KOPT-K1 (cell line): ENCODE results near the gene SLC6A5.
"Not testable (repeated sequence)": the region's sequence is repeated elsewhere in the genome, so short reads cannot be mapped to it uniquely, and the experiment has no call there.

Experiments used
- H3K27ac ChIP-seq: fragments of 200-600 bp; sonication (generic); 2 replicates; pipeline ENCODE4 v1.5.1; 2016; ENCODE audit warnings: antibody characterized with exemption, mild to moderate bottlenecking, low read depth, low read length; ENCODE audit not compliant: poor library complexity, severe bottlenecking
- H3K36me3 ChIP-seq: fragments of 200-600 bp; sonication (generic); 2 replicates; pipeline ENCODE4 v1.5.1; 2017; ENCODE audit warnings: antibody characterized with exemption, mild to moderate bottlenecking, low read length, moderate library complexity; ENCODE audit not compliant: insufficient read depth
- H3K9me3 ChIP-seq: fragments of 200-600 bp; sonication (generic); 2 replicates; pipeline ENCODE4 v1.5.1; 2017; ENCODE audit warnings: antibody characterized with exemption, low read length, mild to moderate bottlenecking; ENCODE audit not compliant: insufficient read depth, poor library complexity, severe bottlenecking

The SLC6A5 gene

DNA sequence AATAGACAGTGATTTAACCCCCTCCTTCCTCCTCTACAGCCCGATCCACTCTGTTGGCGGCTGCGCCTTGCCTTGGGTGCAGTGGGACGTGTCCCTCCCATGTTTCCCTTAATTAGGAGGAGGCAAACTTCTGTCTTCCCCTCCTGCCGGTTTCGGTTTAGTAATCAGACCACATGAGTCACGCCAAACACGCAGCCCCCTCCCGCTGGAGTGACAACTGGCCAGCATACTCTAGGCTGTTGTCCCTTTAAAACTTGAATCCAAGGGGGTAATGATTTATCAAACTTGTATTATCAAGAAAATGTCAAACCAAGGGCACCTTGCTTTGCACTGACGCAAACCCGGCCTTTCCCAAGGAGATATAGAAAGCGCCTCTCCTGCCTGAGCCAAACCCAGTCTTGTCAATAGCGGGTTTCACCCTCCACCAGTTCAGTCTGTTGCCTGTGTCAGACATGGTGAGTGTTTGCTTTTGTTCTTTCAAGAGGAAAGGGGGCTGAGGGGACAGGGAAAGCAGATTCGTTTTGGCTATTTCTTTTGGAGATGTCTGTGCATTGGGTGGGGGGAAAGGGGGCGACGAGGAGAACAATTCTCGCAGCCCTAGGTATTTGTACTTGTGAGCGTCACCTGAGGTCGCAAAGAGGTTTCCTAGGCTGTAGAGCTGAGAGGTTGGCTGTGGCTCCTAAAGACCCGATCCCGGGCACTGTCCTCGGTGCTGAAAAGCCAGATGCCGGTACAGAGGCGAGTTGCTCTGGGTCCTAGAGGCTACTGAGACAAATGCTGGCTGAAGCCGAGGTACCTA, at the start of gene SLC6A5:
Gene SLC6A5, plus strand, starts transcription at position 388 of the 799 bp plus-strand sequence. Its CDS starts 65 bp downstream, at position 453.
- Histone ChIP-seq H3K36me3 (no peaks in the 10 kb centered on the region), H3K27ac (no peak within 1 kb of the TSS), H3K9me3 (peaks cover 15% of the 10 kb centered on the region)

DNA sequence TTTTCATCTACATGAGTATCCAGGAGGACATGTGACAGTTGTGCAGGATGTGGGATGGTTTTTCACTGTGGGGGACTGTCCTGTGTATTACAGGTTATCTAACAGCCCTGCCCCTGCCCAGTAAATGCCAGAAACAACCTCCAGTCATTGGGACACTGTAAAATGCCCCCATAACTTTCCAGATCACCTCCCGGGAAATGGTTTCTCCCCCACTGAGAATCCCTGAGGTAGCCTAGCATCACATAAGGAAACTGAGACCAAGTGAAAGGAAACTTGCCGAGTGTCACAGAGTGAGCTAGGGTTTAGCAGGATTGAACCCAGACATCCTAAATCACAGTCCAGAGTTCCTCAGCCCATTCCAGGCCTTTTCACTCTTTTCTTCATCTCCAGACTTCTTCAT, 48.3 kb upstream of the SLC6A5 start:
- H3K27ac ChIP-seq, result no peak overlapping the region
- H3K9me3 ChIP-seq, result peaks cover 5% of the 10 kb centered on the region
- no peaks in the 10 kb centered on the region for H3K36me3 ChIP-seq

DNA sequence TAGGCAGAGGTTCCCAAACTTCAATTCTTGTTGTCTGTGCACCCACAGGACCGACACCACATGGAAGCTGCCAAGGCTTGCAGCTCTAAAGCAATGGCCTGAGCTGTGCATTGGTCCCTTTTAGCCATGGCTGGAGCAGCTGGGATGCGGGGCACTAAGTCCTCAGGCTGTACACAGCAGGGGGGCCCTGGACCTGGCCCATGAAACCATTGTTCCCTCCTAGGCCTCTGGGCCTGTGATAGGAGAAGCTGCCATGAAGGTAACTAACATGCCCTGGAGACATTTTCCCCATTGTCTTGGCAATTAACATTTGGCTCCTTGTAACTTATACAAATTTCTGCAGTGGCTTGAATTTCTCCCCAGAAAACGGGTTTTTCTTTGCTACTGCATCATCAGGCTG, 43.6 kb upstream of the SLC6A5 start:
- Histone ChIP-seq H3K27ac (no peak overlapping the region), H3K36me3 (no peaks in the 10 kb centered on the region), H3K9me3 (peaks cover 11% of the 10 kb centered on the region)

DNA sequence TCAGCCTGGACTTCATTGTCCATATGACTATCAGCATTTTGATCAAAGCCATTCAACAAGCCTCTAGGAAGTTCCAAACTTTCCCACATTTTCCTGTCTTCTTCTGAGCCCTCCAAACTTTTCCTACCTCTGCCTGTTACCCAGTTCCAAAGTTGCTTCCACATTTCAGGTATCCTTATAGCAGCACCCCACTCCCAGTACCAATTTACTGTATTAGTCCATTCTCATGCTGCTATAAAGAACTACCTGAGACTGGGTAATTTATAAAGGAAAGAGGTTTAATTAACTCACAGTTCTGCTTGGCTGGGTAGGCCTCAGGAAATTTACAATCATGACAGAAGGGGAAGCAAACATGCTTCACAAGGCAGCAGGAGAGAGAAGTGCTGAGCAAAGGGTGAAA, 43.0 kb upstream of the SLC6A5 start:
- H3K36me3 ChIP-seq, H3K27ac ChIP-seq: not testable (repeated sequence)
- peaks cover 11% of the 10 kb centered on the region for H3K9me3 ChIP-seq

DNA sequence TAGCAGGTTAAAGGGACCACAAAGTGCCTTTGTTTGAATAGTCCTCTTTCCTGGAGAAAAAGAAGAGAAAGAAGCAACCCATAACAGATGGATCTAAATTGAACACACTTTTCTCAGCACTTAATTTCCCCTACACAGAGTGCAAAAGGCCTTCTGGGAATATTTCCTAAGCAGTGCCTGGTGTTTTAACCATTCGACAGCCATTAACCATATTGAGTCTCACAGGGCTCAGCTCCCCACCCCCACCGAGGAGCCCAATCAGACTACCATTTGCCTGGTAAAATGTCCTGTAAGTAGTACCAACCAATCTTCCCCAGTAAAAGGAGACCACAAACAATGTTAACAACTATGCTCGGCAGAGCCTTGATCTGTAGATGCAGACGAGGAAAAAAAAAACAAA, 40.7 kb upstream of the SLC6A5 start:
- Histone ChIP-seq H3K36me3 (no peaks in the 10 kb centered on the region), H3K9me3 (peaks cover 11% of the 10 kb centered on the region), H3K27ac (no peak overlapping the region)

DNA sequence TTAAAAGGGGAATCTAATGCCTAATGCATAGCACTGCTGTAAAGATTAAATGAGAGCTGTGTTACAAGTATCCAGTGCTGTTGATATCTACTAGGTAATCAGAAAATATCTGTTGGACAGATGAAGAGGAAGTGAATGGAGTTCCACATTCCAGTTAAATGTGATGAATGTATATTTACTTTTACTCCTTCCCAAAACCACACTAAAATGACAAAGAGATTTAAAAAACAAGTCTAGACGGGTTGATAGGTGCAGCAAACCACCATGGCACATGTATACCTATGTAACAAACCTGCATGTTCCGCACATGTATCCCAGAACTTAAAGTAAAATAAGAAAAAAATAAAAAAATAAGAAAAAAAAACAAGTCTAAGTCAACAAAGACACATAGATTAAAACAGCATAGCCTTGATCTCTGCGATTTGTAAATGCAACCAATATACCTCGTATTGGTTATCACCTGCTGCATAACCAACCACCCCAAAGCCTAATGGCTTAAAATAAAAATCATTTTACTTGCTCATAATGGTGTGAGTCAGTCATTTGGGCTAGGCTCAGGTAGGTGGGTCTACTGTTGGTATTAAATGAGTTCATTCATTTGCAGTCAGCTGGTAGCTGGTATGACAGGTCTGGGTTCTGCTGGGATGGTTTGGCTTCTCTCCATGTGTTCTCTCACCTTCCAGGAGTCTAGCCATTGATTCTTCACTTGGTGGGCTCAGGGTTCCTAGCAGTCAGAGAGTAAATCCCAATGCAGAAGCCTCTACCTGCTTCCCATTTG, 39.7 kb upstream of the SLC6A5 start:
- Histone ChIP-seq H3K9me3 (peaks cover 11% of the 10 kb centered on the region), H3K27ac (no peak overlapping the region), H3K36me3 (no peaks in the 10 kb centered on the region)

DNA sequence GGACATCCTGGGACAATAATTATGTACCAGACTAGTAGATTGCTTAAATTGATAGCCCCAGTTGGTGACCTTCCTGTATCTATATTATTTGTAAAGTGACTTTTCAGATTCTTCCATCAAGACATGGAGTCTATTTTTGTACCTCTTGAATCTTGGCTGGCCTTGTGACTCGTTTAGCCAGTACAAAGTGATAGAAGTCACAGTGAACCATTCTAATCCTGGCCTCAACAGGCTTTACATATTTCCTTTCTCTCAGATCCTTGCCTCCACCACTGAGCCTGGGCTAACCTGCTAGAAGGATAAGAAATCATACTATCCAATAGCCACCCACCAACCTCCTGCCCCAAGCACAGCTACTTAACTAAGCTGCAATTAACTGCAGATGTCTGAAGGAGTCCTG, 37.5 kb upstream of the SLC6A5 start:
- Histone ChIP-seq H3K36me3 (no peaks in the 10 kb centered on the region), H3K27ac (no peak overlapping the region), H3K9me3 (no peaks in the 10 kb centered on the region)

DNA sequence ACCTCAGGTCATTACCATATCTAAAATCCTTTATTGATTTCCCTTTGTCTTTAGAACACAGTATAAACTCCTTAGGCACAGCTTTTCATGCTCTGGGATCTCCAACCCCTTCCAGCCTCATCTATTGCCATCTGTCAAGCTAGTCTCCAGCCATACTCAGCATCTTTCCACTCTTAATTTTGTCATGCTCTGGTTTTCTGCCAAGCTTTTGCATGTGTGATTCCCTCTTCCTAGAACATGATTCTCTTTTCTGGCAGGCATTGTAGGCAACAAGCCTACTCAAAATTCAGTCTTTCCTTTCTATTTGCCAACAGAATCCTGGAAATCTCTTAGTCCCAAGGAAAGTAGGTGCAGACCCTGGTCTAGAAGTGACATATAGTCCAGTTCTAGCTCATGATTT, 35.5 kb upstream of the SLC6A5 start:
- Histone ChIP-seq H3K9me3 (no peaks in the 10 kb centered on the region), H3K36me3 (no peaks in the 10 kb centered on the region), H3K27ac (no peak overlapping the region)

DNA sequence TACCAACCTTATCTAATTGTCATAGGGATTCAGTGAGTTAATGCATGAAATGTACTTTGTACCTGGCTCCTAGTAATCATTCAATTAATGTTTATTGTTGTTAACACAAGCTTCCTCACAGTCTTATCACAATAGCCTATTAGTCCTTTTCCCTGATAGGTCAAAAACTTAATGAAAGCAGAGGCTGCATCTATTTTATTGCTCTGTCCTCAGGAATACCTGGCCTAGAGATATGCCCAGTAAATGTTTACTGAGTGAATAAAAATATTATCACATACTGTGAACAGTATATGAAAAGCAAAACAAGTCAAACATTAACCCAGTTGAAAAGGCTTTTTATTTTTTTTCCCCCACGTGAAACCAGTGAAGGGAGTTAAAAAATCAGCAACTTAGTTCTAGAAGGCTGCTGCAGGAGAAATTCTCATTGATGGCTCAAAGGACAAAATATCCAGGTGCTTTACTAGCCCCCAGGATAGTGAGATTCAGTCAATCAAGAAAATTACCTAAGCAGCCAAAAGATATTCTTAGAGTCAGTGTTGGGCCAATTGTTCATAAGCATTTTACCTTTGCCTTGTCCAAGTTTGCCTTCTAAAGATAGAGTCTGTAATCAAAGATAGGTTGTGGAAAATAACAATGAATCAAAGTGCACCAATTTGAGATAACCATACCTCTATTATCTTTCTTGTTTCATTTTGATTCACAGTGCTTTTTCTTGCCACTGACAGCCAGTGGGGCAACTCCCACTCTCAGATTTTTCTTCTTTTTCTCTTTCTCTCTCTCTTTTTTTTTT, 34.4 kb upstream of the SLC6A5 start:
- Histone ChIP-seq H3K9me3 (no peaks in the 10 kb centered on the region), H3K27ac (no peak overlapping the region), H3K36me3 (no peaks in the 10 kb centered on the region)

DNA sequence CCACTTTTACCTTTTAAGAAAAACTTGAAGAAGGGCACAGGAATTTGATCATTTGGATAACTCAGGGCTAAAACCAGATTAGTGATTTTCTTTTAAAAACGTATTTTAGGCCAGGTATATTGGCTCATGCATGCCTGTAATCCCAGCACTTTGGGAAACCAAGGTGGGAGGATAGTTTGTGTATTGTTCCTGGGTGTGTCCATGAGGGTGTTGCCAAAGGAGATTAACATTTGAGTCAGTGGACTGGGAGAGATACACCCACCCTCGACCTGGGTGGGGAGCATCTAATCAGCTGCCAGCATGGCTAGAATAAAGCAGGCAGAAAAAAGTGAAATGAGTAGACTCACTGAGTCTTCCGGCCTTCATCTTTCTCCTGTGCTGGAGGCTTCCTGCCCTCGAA, 33.3 kb upstream of the SLC6A5 start:
- H3K36me3 ChIP-seq, H3K27ac ChIP-seq: not testable (repeated sequence)

DNA sequence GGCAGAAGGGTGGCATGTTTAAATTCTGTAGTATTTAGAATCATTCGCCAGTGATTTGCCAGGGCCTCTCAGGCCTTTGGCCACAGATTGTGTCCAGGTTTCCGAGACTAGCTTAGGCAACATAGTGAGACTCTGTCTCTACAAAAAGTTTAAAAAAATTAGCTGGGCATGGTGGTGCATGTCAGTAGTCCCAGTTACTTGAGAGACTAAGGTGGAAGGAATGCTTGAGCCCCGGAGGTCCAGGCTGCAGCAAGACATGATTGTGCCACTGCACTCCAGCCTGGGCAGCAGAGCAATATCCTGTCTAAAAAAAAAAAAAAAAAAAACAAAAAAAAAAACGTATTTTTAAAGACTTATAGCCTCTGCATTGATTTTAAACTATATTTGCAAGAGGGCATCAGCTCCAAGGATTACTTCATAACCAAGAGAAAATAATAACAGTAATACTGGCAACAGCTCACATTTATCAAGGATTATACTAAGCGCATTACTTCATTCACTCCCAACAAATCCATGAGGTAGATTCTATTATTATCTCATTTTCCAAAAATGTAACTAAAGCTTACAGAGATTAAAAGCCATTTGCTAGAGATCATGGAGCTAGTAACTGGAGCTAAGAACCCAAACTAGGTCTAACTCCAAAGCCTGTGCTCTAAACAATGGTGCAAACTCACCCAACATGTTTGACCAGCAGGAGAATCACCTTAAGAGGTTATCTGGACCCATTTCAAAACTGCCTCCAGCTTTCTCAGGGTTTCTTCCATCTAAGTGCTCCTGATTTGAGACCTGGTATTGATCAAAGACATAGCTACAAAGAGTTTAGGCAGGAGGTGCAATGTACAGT, 32.6 kb upstream of the SLC6A5 start:
- Histone ChIP-seq H3K27ac (no peak overlapping the region), H3K36me3 (no peaks in the 10 kb centered on the region), H3K9me3 (no peaks in the 10 kb centered on the region)

More for the DNA sequence above, 33.3 kb upstream of the SLC6A5 start:
- not testable (repeated sequence) for H3K9me3 ChIP-seq

DNA sequence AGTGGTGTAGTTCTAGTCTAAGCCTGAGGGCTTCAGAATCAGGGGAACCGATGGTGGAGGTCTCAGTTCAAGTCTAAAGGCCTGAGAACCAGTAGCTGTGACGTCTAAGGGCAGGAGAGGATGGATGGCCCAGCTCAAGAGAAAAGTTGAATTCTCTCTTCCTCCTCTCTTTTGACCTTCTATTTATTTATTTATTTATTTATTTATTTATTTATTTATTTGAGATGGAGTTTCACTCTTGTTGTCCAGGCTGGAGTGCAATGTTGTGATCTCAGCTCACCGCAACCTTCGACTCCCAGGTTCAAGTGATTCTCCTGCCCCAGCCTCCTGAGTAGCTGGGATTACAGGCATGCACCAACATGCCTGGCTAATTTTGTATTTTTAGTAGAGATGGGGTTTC, 19.7 kb upstream of the SLC6A5 start:
- not testable (repeated sequence) for H3K27ac ChIP-seq, H3K9me3 ChIP-seq

DNA sequence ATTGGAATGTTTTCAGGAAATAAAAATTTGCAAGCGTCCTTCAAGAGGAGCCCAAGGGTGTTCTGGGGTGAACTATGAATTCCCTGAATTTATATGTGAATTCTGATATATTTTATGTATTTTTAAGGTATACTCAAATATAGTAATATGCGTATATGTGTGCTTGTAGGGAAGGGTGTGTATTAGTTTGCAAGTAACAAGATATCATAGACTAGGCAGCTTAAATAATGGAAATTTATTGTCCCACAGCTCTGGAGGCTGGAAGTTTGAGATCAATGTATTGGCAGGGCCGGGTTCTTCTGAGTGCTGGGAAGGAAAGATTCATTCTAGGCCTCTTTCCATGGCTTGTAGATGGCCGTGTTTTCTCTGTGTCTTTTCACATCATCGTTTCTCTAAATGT, 16.2 kb upstream of the SLC6A5 start:
- H3K9me3 ChIP-seq, result no peaks in the 10 kb centered on the region
- H3K36me3 ChIP-seq, result no peaks in the 10 kb centered on the region
- H3K27ac ChIP-seq, result no peak overlapping the region

More for the DNA sequence above, 19.7 kb upstream of the SLC6A5 start:
- not testable (repeated sequence) for H3K36me3 ChIP-seq

DNA sequence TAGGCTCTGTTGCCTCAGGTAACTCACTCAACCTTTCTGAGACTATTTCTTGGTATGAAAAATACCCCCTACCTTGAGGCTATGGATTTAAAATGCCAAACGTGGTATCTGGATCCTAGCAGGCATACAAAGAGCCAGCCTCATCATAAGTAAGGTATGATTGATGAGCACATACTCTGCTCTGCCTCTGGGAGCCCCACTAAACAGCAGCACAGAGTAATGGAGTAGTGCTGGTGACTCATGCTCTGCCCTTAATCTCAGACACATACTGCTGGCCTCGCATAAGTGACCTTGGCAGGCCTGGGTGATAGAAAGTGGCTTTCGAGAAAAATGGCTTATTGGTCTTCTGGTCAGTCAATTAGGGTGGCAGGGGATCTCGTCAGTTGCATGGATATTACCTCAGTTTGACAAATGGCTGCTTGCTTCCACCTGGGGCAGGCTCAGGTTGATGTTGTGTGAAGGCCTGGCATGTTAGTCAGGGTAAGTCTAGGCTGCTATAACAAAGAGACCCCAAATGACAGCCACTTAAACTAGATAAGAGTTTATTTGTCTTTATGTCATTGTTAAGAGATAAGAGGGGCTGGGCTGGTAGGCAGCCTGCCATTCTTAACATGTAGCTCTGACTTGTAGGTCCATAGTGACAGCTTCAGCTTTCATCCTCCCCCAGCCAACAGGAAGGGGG, 15.2 kb upstream of the SLC6A5 start:
- Histone ChIP-seq H3K36me3 (no peaks in the 10 kb centered on the region), H3K9me3 (no peaks in the 10 kb centered on the region), H3K27ac (no peak overlapping the region)
